Activated CD8-positive, alpha-beta memory T cell treated with anti-CD3 and anti-CD28 coated beads, Interleukin-2, amount 50 U/mL, for 48 hours (primary cell): ENCODE results near the gene KIF4A.
A peak's percentile ranks its signal among the peaks of the same experiment; 100 is the strongest.
"Not testable (repeated sequence)": the region's sequence is repeated elsewhere in the genome, so short reads cannot be mapped to it uniquely, and the experiment has no call there.

Experiments
- DNase-seq: peaks from one replicate; pipeline ENCODE4 v3.0.0-alpha.2; 2020

Gene KIF4A, protein sequence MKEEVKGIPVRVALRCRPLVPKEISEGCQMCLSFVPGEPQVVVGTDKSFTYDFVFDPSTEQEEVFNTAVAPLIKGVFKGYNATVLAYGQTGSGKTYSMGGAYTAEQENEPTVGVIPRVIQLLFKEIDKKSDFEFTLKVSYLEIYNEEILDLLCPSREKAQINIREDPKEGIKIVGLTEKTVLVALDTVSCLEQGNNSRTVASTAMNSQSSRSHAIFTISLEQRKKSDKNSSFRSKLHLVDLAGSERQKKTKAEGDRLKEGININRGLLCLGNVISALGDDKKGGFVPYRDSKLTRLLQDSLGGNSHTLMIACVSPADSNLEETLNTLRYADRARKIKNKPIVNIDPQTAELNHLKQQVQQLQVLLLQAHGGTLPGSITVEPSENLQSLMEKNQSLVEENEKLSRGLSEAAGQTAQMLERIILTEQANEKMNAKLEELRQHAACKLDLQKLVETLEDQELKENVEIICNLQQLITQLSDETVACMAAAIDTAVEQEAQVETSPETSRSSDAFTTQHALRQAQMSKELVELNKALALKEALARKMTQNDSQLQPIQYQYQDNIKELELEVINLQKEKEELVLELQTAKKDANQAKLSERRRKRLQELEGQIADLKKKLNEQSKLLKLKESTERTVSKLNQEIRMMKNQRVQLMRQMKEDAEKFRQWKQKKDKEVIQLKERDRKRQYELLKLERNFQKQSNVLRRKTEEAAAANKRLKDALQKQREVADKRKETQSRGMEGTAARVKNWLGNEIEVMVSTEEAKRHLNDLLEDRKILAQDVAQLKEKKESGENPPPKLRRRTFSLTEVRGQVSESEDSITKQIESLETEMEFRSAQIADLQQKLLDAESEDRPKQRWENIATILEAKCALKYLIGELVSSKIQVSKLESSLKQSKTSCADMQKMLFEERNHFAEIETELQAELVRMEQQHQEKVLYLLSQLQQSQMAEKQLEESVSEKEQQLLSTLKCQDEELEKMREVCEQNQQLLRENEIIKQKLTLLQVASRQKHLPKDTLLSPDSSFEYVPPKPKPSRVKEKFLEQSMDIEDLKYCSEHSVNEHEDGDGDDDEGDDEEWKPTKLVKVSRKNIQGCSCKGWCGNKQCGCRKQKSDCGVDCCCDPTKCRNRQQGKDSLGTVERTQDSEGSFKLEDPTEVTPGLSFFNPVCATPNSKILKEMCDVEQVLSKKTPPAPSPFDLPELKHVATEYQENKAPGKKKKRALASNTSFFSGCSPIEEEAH

DNA sequence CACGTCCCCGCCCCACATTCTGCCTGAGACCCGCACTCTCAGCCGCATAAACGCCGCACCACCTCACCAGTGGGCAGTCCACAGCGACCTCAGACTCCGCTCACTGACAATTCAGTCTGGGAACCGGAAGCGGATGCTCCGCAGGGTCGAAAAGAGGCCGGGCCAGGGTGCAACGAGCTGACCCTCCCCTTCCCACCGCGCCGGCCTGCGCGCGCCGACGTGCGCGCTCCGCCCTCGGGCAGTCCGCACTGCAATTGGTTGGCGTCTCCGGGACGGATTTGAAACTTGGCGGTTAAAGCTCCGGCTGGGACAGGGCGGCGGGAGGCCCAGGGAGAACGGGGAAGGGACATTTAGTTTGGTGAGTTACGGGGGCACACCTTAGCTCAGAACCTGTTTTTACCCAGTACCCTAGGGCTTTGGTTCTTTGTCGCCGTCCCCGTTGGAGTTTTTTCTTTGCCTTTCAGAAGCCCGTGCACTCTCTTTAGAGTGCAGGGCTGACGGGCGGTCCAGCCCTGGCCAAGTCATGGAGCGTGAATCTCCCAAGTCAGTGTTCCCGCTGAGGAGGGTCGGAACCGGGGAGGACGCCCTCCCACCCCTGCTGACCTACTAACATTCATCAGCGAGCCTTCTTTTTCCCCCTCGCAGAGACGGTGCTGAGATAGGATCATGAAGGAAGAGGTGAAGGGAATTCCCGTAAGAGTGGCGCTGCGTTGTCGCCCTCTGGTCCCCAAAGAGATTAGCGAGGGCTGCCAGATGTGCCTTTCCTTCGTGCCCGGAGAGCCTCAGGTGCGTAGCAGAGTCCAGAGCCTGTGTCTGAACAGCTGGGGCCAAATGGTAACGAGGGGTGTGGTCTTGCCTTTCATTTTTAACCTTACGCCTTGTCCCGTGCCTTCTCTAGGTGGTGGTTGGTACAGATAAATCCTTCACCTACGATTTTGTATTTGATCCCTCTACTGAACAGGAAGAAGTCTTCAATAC lies at the start of gene KIF4A, which contains the start of gene PDZD11:
Gene KIF4A, plus strand, starts transcription at position 312 of the 978 bp plus-strand sequence. Its CDS starts 355 bp downstream, at position 667.
Gene PDZD11, minus strand, starts transcription at position 135 of the 978 bp plus-strand sequence. CDS start 586 bp downstream, outside the sequence.
- DNase-seq: peak; percentile 86

DNA sequence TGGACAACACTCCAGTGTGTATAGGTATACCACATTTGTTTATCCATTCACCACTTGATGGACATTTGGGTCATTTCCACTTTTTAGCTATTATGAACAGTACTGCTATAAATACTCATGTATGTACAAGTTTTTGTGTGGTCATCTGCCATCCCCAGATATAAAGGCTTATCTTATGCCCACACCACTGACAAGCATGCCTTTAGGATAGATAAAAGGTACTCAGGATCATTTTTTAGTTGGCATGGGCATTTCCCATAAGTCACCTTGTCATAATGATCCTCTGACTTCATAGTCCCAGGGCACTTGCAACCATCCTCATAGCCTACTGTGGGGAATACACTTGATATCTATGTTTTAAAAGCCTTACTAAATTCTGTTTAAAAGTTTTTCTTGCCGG lies 49.2 kb upstream of the KIF4A start:
- DNase-seq: no peak

DNA sequence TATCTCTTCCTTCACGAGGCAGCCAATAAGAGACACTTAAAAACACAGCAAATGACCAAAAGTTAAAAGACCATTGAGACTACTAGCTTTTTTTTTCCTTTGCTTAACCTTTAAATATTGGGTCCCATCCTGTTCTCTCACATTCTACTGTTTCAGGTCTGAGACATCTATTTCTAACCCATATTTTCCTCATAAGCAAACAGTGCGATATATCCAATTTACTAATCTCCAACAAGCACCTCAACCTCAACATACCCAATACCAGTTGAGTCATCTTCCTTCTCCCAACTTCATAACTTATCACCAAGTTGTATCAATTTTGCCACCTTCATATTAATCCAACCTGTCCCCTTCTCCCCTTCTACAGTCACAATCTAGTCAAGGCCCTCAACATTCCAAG lies 48.4 kb upstream of the KIF4A start:
- no peak for DNase-seq

DNA sequence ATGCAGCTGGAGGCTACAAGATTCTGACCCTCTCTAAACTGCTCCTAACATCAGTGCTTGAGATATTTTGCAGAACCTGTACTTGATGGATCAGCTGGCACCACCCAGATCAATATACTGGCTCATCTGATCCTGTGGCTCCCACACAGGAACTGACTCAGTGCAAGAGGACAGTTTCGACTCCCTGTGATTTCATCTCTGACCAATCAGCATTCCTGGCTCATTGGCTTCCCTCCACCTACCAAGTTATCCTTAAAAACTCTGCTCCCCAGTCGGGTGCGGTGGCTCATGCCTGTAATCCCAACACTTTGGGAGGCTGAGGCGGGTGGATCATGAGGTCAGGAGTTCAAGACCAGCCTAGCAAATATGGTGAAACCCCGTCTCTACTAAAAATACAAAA lies 46.3 kb upstream of the KIF4A start:
- not testable (repeated sequence) for DNase-seq

DNA sequence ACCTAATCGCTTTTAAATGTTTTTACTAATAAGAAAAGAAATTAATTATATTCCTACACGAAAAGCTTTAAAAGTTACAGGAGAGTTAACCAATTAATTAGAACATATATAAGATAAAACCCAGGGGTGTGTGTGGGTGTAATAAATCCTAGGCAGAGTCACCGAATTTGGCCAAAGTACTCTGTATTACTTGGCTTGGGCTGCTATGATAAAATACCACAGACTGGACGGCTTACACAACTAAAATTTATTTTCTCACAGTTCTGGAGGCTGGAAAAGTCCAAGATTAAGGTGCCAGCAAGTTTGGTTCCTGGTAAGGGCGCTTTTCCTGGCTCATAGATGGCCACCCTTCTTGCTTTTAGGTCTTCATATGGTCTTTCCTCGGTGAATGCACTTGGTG lies 45.0 kb upstream of the KIF4A start:
- no peak for DNase-seq

DNA sequence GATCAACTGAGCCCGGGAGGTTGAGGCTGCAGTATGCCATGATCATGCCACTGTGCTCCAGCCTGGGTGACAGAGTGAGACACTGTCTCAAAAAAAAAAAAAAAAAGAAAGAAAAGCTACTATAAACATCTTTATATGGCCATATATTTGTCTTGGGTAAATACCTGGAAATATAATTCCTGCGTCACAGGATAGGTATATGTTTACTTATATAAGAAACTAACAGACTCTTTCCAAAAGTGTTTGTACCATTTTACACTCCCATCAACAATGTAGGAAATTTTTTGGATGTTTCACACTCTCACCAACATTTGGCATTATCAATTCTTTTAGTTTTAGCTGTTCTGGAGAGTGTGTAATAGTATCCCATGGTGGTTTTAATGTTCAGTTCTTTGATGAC lies 42.7 kb upstream of the KIF4A start:
- no peak for DNase-seq

DNA sequence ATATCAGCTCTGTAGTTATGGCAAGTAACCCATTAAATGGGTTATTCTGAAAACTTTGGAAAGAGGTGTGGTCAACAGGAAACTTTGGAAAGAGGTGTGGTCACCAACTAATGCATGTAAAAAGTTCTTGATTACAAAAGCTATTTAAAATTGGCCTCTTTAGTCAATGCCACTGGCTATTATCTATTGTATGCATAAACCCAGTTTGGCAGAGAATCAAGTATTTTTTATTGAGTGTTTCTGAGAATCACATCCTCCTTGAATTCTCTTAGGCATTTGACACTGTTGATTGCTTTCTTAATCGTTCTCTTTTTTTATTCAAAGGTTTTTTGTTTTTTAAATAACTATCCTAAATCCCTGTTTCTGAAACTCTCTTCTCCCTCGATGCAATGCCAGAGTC lies 37.4 kb upstream of the KIF4A start:
- no peak for DNase-seq

DNA sequence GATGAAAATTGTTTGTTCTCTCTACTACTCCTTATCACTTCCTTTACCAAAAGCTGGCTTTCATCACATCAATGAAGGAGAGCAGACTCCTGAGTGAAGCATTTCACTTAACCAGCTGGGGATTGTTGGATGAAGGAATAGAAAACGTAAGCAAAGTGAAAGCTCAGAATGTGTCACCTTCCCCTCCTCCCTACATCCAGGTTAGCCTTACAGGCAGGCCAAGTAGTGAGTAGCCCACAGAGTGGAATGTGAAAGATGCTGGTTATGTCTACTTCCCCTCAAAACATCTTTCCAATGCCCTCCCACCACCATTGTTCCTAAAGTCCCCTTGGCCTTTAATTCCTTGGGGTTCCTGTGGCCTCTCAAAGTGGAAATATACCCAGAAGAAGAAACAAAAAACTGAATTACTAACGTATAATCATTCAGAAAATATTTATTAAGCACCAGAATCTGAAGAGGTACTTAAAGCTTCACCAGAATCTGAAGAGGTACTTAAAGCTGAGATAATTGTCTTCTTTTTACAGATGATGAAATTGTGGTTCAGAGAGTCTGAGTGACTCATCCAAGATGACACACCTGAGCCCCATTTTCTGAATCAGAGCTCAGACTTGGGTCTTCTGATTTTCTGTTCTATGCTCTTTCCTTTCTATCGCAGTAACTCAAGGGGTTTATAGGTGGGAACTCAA lies 36.4 kb upstream of the KIF4A start:
- DNase-seq: no peak

DNA sequence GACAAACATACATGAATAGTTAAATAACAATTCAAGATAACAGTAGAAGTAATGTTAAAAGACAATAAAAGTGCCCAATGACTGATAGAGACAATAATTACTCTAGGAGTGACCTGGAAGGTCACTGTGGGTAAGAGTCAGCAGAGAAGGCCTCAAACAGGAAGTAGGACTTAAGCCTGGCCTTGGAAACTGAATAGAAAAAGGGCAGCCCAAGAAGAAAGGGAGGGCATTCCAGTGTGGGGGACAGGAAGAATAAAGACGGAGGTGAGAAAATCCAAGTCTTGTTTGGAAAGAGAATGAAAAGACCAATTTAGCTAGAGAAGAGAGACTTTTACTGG lies 35.9 kb upstream of the KIF4A start:
- no peak for DNase-seq

DNA sequence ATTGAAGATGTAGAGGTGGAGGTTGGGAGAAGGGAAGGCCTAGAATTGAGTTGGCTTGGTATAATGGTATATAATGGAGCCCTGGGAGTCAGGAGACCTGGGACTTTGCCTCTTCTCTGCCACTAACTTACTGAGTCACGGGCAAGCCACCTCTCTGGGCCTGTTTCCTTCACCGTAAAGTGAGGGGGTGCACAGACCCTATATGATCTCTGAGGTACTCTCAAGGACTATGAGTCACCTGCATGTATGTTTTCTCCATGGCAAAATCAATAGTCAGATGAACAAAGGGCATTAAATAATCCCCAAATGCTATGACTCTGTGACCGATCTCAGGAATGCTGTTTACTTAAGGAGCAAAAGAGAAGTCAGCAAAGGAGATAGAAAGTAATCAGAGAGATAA lies 35.0 kb upstream of the KIF4A start:
- DNase-seq: no peak

DNA sequence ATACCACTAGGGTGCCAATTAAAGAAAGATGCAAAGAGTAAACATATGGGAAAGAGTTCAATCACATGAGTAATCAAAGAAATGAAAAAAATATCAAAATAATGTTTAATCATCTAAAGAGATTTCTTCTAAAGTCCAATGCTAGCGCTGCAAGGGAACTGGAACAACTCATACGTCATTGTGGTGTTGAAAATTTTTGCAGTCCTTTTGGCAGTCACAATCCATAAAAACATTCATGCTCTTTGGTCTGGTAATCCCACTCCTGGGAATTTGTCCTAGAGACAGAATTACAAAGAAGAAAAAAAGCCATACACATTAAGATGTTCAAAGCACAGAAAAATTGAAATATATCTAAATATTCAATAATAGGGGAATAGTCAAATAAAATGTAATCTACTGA lies 34.5 kb upstream of the KIF4A start:
- DNase-seq: no peak

DNA sequence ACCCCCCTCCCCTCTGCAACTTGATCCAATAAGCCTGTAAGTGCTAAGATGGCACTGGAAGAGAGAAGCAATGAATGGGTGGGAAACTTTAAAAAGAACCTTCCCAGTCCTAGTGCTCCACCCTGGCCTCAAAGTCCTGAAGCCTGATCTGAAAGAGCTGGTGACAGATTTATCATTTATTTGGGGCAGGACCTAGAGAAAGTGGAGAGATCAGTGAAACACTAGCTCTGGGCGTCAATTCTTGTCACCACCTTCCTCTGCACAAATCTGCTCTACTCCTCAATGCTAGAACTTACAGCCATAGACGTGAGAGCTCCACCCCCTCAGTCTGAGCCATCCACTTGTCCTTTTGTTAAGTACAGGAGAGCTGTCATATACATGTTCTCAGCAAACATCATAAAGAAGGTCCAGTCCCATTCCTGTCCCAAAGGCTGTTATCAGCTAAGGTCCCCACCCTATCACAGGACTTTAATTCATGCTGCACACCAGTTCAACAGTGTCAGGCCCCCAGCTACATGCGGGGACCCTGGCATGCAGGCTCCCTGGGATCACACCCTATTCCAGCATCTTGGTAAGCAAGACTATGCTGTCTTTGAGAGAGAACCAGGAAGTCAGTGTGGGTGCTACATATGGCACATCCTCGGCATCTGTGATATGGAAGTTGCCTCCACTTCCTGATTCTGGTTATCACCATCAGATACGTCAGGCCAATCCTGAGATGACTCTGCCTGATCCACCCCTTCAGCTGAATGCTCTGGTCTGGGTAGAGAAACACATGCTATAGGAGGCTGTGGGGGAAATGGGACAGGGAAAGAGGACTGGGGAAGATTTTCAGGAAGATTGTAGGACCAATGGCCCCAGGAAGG lies 32.2 kb upstream of the KIF4A start:
- no peak for DNase-seq

DNA sequence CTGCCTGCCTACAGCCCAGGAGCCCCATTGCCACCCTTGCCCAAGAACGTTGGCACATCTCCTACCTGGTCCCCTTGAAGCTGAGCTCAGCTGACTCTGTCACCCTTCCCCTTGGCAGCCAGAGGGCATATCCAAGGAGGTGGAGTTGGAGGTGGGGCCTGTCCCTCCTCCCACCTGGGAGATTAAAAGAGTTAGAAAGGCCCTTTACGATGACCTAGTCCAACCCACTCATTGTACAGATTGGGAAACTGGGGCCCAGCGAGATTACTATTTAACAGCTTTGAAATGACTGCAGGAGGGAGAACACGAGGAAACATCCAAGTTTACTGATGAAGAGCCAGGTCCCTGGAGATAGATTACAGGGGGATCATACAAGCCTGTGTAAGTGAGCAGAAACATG lies 29.8 kb upstream of the KIF4A start, which contains the start of gene P2RY4:
Gene P2RY4, minus strand, starts transcription at position 101 of the 400 bp plus-strand sequence. CDS start 580 bp downstream, outside the sequence.
- DNase-seq: no peak

DNA sequence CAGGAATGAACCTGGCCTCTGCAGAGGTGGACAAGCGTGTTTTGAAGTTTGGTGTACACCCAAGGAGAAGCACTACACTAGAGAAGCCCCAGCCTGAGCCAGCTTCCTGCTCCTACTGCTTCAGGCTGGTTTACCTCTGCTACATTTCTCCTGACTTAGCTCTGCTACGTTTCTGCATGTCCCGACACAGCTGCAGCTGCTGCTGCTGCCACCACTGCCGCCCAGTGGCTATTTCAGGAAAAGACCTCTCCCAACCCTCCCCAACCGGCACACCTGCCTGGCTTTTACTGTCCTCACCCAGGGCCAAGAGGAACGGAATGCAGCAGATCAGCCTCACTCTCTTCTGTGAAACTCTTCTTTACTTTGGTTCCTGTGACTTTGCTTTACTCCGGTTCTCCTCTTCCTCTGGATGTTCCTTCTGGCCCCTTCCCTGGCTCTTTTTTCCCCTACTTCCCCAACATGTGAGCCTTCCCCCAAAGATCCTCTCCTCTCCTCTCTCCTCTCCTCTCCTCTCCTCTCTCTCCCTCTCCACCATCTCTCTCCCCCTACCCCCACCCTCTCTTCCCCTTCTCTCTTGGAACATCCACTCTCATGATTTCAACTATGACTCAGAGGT lies 26.8 kb upstream of the KIF4A start:
- peak; percentile 56 for DNase-seq

DNA sequence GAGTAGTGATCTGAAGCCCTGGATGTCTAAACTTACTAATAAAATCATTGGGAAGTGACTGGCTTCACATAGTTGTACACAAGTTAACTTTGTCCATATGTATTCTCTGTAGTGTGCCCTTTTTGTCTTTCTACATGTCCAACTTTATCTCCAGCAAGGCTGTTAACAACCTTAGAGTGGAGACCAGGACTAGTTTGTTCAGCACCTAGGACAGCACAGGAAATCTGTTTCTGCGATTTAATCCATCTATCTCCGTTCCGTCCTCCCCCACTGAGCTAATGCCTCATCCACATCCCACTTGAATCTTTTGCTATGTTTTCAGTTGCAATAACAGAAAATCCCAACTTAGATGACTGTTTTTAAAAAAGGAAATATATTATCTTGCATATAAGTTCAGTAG lies 25.1 kb upstream of the KIF4A start:
- no peak for DNase-seq

DNA sequence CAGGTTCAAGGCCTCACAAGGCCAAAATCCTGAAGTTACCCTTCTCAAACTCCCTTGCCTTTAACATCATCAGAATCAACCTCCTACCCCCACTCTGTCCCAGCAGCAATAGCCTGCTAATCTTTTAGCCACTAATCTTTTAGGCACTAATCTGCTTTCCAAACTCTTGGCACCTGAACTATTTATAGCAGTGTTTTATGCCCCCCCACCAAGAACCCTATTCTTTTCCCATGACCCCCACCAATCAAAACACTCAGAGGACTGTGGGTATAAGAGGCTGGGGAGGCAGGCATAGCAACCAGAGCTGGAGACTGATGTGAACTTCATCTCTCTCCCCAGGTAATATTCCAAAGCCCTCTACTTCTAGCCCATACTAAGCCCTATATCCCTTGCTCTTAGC lies 21.9 kb upstream of the KIF4A start, which contains the start of gene ARR3:
Gene ARR3, plus strand, starts transcription at position 301 of the 400 bp plus-strand sequence. CDS start 1,052 bp downstream, outside the sequence.
- no peak for DNase-seq

DNA sequence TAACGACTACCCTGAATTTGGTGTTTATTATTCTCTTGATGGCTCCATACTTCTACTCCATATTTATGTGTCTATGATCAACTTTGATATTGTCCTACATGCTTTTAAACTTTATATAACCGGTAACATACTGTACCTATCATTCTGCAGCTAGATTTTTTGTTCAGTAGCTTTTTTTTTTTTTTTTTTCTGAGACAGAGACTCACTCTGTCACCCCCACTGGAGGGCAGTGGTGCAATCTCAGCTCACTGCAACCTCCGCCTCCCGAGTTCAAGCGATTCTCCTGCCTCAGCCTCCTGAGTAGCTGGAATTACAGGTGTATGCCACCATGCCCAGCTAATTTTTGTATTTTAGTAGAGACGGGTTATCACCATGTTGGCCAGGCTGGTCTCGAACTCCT lies 15.9 kb upstream of the KIF4A start:
- DNase-seq: not testable (repeated sequence)

DNA sequence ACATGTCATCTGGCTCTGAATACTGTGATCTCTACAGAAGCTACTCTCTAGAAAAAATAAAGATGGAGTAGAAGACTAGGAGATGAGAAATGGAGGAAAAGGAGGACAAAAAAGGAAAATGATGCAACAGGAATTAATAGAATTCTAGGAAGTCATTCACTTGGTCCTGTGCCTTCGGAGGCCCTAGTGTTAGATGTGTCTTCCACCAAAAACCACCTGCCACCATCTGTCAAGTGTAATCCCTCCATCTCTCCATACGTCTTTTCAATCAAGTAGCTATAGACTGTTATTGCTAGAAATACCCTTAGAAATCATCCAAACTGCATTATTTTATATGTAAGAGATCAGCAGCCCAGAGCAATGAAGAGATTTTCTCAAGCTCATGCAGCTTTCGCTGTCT lies 10.8 kb upstream of the KIF4A start:
- DNase-seq: no peak

DNA sequence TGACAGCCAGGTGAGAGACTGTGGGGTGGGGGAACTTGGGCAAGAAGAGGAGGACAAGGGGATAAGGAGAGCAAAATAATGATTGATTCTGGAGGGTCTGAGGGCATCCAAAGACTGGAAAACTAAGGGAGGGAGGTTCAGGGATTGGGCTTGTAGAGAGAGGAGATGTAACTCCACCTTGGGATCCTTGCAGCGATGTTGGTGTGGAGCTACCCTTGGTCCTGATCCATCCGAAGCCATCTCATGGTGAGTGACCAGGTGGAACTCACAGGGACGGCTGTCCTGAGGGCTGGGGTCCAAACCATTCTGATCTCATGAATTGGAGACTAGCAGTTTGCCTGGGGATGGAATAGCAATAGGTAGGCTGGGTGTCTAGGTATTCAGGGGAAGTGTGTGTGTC lies 9.3 kb upstream of the KIF4A start:
- no peak for DNase-seq

DNA sequence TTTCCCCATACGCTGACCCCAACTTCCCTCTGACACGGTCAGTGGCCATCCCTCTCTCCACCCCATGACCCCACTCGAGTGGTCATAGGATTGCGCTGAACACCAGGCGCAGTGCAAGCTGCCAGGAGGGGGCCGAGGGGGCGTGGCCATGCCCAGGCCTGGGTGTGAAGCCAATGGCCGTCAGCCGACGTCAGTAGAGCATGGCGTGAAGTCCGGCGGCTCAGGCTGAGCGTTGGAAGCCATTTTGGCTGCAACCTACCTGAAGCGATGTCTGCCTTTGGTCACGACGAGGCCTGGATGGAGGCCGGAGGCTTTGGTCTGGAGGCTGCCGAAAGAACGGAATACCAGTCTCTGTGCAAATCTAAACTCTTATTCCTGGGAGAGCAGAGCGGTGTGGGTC lies 8.0 kb upstream of the KIF4A start, which contains the start of gene RAB41:
Gene RAB41, plus strand, starts transcription at position 222 of the 400 bp plus-strand sequence. Its CDS starts 46 bp downstream, at position 268.
- no peak for DNase-seq
